ENCODE results near the gene JARID2. TPM values are rescaled to one million over a fixed set of nuclear protein-coding genes. Genes with fewer than 3 reads are reported as not detected.

Gene JARID2
- total RNA-seq, 4 donors from 2014 or later, result 20.0 to 29.4 (median 23.9) TPM

DNA sequence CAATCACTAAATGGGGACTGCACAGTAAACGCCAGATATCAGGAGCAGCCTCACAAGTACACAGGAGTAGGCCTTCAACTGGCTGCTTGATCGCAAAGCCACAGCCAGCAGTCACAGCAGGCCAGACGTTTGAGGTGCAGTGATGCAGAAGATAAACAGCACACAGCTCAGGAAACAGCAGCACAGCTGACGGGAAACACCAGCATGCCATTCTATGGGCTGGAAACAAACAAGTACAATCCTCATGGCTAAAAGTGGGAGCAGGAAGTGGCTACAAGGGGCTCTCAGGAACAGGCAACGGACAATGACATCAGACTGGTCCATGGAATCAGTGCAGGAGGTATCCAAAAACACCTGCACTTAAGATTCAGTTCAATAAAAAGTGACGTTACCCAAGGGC lies 305.9 kb downstream of the JARID2 start:
- no peak for DNase-seq (ENCODE audit: low spot score in 2 of 2)
- no peak for TF ChIP-seq POLR2AphosphoS5 (IDR thresholded peaks at IDR 0.05)
- no peak for TF ChIP-seq POLR2A (IDR thresholded peaks at IDR 0.05)
- TF ChIP-seq EP300 (IDR thresholded peaks at IDR 0.05), result no peak
- no peak for TF ChIP-seq CTCF (IDR thresholded peaks at IDR 0.05)
- Histone ChIP-seq H3K27ac (no peak overlapping the region), H3K4me3 (no peak overlapping the region), H3K4me1 (peaks cover 7% of the 10 kb centered on the region), H3K36me3 (no peaks in the 10 kb centered on the region), H3K27me3 (no peaks in the 10 kb centered on the region), H3K9me3 (no peaks in the 10 kb centered on the region)
- WGBS, result 48% methylated on average over 6 of the region's 6 CpGs

DNA sequence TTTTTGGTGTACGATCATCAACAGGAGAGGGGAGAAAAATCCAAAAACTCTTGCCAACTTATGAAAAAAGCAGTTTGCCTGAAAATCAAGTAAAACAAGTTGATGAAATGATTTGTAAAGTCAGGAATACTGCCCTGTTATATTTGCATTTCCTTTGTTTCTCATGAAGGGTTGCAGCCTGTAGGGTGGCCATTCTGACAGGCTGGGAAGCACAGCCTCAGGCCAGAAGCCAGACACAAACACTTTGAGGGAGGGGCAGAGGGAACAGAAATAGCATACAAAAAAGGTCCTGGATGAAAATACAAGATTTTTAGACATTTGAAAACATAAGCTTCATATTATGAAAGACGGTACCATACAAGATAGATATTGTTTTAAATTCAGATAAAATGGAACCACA lies 307.2 kb downstream of the JARID2 start:
- TF ChIP-seq EP300 (IDR thresholded peaks at IDR 0.05), result no peak
- no peak for TF ChIP-seq CTCF (IDR thresholded peaks at IDR 0.05)
- TF ChIP-seq POLR2AphosphoS5 (IDR thresholded peaks at IDR 0.05), result no peak
- no peak for TF ChIP-seq POLR2A (IDR thresholded peaks at IDR 0.05)
- H3K4me3 ChIP-seq, result no peak overlapping the region
- H3K36me3 ChIP-seq, result no peaks in the 10 kb centered on the region
- H3K27ac ChIP-seq, result no peak overlapping the region
- DNase-seq (ENCODE audit: low spot score in 2 of 2), result no peak
- WGBS, result 83% methylated on average over 2 of the region's 2 CpGs
- no peaks in the 10 kb centered on the region for H3K9me3 ChIP-seq
- peaks cover 7% of the 10 kb centered on the region for H3K4me1 ChIP-seq
- no peaks in the 10 kb centered on the region for H3K27me3 ChIP-seq

GRCh38 chr6:15553736-15554294 lies 307.9 kb downstream of the JARID2 start:
- no peak for DNase-seq (ENCODE audit: low spot score in 2 of 2)
- Histone ChIP-seq H3K36me3 (no peaks in the 10 kb centered on the region), H3K4me3 (no peak overlapping the region), H3K27ac (no peak overlapping the region), H3K4me1 (peaks cover 7% of the 10 kb centered on the region), H3K9me3 (no peaks in the 10 kb centered on the region), H3K27me3 (no peaks in the 10 kb centered on the region)
- WGBS, result 98% methylated on average over 4 of the region's 4 CpGs
- TF ChIP-seq POLR2AphosphoS5 (IDR thresholded peaks at IDR 0.05), result no peak
- TF ChIP-seq POLR2A (IDR thresholded peaks at IDR 0.05), result no peak
- no peak for TF ChIP-seq EP300 (IDR thresholded peaks at IDR 0.05)
- TF ChIP-seq CTCF (IDR thresholded peaks at IDR 0.05), result no peak

DNA sequence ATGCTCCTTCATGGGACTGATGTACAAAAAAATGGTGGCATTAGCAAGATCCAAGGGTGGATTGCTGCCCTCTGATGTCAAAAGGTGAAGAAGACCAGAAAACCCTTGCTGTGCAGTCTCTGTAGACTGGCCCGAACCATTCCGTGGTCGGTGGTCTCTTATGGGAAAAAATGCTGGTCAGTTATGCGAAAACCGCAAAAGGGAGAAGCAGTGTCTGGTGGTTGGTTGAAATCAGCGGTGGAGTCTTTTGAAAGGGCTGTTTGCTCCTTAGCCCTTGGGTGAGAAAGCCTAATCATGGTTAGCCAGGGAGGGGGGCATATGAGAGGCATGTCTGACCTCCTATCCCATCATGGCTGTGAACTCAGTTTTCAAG lies 308.8 kb downstream of the JARID2 start:
- peaks cover 7% of the 10 kb centered on the region for H3K4me1 ChIP-seq
- DNase-seq (ENCODE audit: low spot score in 2 of 2), result no peak

More for the DNA sequence above, 308.8 kb downstream of the JARID2 start:
- TF ChIP-seq CTCF (IDR thresholded peaks at IDR 0.05) (no peak), EP300 (IDR thresholded peaks at IDR 0.05) (no peak), POLR2AphosphoS5 (IDR thresholded peaks at IDR 0.05) (no peak), POLR2A (IDR thresholded peaks at IDR 0.05) (no peak)
- no peaks in the 10 kb centered on the region for H3K36me3 ChIP-seq
- no peaks in the 10 kb centered on the region for H3K27me3 ChIP-seq
- no peaks in the 10 kb centered on the region for H3K9me3 ChIP-seq
- no peak overlapping the region for H3K27ac ChIP-seq
- WGBS, result 97% methylated on average over 6 of the region's 6 CpGs
- no peak overlapping the region for H3K4me3 ChIP-seq

Data from suprapubic skin (tissue), 4 donors.